ENCODE measurements around the gene BAHCC1. TPM values are rescaled to one million over a fixed set of nuclear protein-coding genes. Genes with fewer than 3 reads are reported as not detected.

The BAHCC1 gene
- total and polyA plus RNA-seq, 2 of the 8 experiments (the other 6 are each of a cell fraction or from before 2014, with no cell fraction given): 0.26 to 0.58 TPM

GRCh38 chr17:81386646-81387099, 8.6 kb upstream of the BAHCC1 start:
- Histone ChIP-seq H3K27me3 (replicated peaks in 1 of 4; ENCODE audit: control insufficient read depth in 3 of 4, extremely low read depth in 1 of 4, insufficient read depth in 3 of 4, low read length in 3 of 4) (peaks cover 58 to 87% (median 77%) of the 10 kb centered on the region in 4 experiments), H3K4ac (replicated peaks; ENCODE audit: insufficient read length, low read depth, low read length) (no peak overlapping the region), H2BK120ac (replicated peaks; ENCODE audit: low read depth, low read length) (no peak overlapping the region), H3K56ac (replicated peaks; ENCODE audit: insufficient read length, low read depth, low read length) (no peak overlapping the region), H2BK5ac (ENCODE audit: low read depth, low read length) (no peak overlapping the region), H4K20me1 (replicated peaks in 1 of 2; ENCODE audit: control insufficient read depth in 1 of 2, insufficient read depth in 2 of 2, low read length in 2 of 2) (peaks cover 20 to 21% of the 10 kb centered on the region in 2 experiments), H3K9me3 (ENCODE audit: insufficient read depth in 2 of 2, low read depth in 1 of 2, low read length in 1 of 2) (no peaks in the 10 kb centered on the region), H2BK20ac (ENCODE audit: low read length) (no peak overlapping the region), H3K4me2 (ENCODE audit: insufficient read depth in 1 of 2, low read depth in 2 of 2, low read length in 2 of 2) (peak overlapping the region; percentile 71 to 94), H2AK5ac (ENCODE audit: low read depth, low read length) (no peak overlapping the region), H2AFZ (ENCODE audit: low read length) (no peak overlapping the region), H3K4me1 (replicated peaks in 1 of 4; ENCODE audit: control insufficient read depth in 3 of 4, insufficient read depth in 4 of 4, low read length in 3 of 4) (peaks cover 0 to 32% (median 19%) of the 10 kb centered on the region in 4 experiments; a peak in 6 of 7 replicates), H3K36me3 (ENCODE audit: control insufficient read depth in 2 of 4, insufficient read depth in 4 of 4, low read length in 3 of 4) (no peaks in the 10 kb centered on the region; a peak in 1 of 8 replicates), H3K23me2 (ENCODE audit: low read depth, low read length) (peaks cover 7% of the 10 kb centered on the region; the same call in 1 of the 2 replicates), H3K4me3 (ENCODE audit: extremely low read depth in 1 of 4, insufficient read depth in 2 of 4, low read depth in 3 of 4, low read length in 4 of 4) (peak overlapping the region; percentile 33 to 67 (median 44)), H3K23ac (ENCODE audit: insufficient read length) (no peak overlapping the region), H2BK12ac (ENCODE audit: low read depth, low read length) (no peak overlapping the region), H2BK15ac (ENCODE audit: low read length) (no peak overlapping the region), H4K8ac (ENCODE audit: extremely low read depth, insufficient read depth, low read length) (no peak overlapping the region; the same call in 1 of the 2 replicates), H4K91ac (replicated peaks; ENCODE audit: insufficient read length, low read length) (no peak overlapping the region), H3K27ac (ENCODE audit: low read depth, low read length) (no peak overlapping the region), H4K5ac (ENCODE audit: insufficient read length, low read depth, low read length) (no peak overlapping the region), H3K14ac (ENCODE audit: insufficient read length) (no peak overlapping the region), H3K18ac (ENCODE audit: extremely low read depth, low read length) (peak overlapping the region; percentile 60; the same call in 1 of the 2 replicates), H3K9ac (replicated peaks in 1 of 4; ENCODE audit: extremely low read depth in 1 of 4, low read depth in 3 of 4, low read length in 3 of 4) (no peak overlapping the region), H3K79me2 (ENCODE audit: control insufficient read depth in 1 of 2, insufficient read depth in 2 of 2, low read length in 2 of 2) (no peaks in the 10 kb centered on the region), H3K79me1 (ENCODE audit: low read depth, low read length) (no peaks in the 10 kb centered on the region)
- ChIA-PET CTCF (ENCODE audit: partially characterized antibody) (no interaction called here), POLR2A (ENCODE audit: partially characterized antibody) (no interaction called here)
- no peak for TF ChIP-seq USF2 (IDR thresholded peaks at IDR 0.05; ENCODE audit: low read length)
- TF ChIP-seq GABPA (IDR thresholded peaks at IDR 0.05; ENCODE audit: borderline replicate concordance, insufficient read depth, low read length): no peak
- no peak for FAIRE-seq
- DNase-seq (ENCODE audit: low read depth in 1 of 2, low spot score in 2 of 2): no peak
- WGBS, 2 experiments (ENCODE audit: extremely low coverage in 1 of 2, insufficient coverage in 1 of 2, insufficient read length in 1 of 2, insufficient replicate concordance in 2 of 2, low coverage in 1 of 2, low lambda C conversion rate in 2 of 2, missing lambda C conversion rate in 1 of 2): 4% methylated on average over 20 of the region's 60 CpGs; no CpG with 5 or more reads in 1 of the 2 experiments

All from H1 (cell line).